Measurements from ENCODE around the gene KCMF1.
A peak's percentile ranks its signal among the peaks of the same experiment; 100 is the strongest.

The KCMF1 gene

DNA sequence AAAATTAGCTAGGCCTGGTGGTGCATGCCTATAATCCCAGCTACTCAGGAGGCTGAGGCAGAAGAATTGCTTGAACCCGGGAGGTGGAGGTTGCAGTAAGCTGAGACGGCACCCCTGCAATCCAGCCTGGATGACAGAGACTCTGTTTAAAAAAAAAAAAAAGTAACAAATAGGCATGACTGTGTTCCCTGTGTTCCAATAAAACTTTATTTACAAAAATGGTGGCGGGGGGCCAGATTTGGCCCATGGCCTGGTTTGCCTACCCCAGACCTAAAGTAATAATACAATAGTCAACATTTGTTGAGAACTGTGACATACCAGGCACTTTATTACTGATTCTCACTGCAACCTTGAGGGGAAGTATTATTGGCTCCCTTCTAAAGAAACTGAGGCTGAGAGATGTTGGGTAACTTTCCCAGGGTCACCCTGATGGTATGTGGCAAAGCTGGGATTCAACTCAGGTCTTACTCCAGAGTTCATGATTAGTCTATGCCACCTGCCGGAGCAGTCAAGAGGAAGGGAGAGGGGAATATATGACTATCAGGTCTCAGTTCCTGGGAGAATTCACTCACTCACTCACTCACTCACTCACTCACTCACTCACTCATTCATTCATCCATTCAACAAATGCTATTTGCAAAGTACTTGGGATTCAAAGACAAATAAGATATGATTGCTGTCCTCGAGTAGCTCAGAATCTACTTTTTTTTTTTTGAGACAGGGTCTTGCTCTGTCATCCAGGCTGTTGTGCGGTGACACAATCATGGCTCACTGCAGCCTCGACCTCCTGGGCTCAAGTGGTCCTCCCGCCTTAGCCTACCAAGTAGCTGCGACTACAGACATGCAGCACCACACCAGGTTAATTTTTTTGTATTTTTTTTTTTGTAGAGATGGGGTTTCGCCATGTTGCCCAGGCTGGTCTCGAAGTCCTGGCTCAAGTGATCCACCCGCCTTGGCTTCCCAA, 14.3 kb upstream of the KCMF1 start:
- DNase-seq: no peak

DNA sequence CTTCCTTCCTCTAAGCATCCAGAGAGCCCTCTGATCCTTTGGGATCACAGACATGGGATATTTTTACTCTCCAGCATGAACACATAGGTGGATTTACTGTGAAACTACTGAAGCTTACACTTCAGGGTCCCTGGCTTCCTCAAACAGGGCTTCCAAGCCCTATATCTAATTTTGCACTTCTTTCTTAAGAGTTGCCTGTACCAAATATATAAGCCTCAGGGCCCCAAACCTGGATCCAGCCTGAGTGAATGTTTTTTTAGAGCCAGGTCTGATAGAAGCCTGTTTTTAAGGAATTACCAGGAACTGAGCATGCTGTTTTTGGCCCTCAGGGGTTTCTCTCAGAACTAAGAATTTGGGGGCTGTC, 13.2 kb upstream of the KCMF1 start:
- DNase-seq: no peak

- peak; percentile 43 for DNase-seq
These were observed 12.6 kb upstream of the KCMF1 start for GRCh38 chr2:84958135-84959059.

- no peak for DNase-seq
These were observed 11.8 kb upstream of the KCMF1 start for GRCh38 chr2:84959095-84959565.

- no peak for DNase-seq
These were observed 11.1 kb upstream of the KCMF1 start for GRCh38 chr2:84959566-84960506.

GRCh38 chr2:84962917-84963316, 8.0 kb upstream of the KCMF1 start:
- DNase-seq: no peak

DNA sequence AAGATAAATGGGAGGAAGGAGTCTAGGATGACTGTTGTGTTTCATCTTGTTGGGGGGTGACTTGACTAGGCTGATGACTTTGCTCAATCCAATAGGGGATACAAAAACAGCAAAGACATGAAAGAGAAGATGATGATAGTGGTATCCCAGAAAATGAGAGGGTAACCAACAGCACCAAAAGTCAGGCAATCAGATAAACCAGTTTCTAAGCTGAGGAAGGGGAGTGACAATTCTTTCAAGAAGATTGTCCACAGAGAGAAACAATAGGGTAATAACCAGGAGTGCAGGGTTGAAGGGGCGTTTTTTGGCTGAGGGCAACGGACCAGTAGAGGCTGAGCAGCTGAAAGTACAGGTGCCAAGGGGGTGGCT, 7.7 kb upstream of the KCMF1 start:
- DNase-seq: no peak

GRCh38 chr2:84963692-84964405, 7.1 kb upstream of the KCMF1 start:
- no peak for DNase-seq

- no peak for DNase-seq
These were observed 6.4 kb upstream of the KCMF1 start for GRCh38 chr2:84964406-84965191.

- no peak for DNase-seq
These were observed 5.8 kb upstream of the KCMF1 start for GRCh38 chr2:84965192-84965516.

DNA sequence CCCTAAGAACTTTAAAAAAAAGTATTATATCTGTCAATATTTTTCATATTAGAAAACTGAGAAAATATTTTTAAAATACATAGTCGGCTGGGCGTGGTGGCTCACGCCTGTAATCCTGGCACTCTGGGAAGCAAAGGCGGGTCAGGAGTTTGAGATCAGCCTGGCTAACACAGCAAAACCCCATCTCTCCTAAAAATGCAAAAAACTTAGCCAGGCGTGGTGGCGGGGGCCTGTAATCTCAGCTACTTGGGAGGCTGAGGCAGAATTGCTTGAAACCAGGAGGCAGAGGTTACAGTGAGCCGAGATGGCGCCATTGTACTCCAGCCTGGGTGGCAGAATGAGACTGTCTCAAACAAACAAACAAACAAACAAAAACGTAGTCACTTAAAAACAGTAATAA, 5.1 kb upstream of the KCMF1 start:
- DNase-seq: no peak

DNA sequence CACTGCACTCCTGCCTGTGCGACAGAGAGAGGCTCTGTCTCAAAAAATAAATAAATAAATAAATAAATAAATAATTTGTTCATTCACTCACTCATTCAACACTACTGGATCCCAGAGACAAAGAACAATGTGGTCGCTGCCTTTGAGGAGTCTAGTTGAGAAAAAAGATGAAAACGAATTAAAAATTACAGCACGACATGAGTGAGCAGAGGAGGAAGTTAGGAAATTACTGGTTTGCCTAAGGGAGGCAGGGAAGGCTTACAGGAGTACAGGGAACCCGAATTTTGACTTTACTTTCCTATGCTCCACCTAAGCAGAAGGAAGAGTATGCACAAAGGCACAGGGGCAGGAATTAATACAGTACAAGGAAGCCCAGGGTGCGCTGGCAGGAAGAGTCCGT, 4.2 kb upstream of the KCMF1 start:
- no peak for DNase-seq

- DNase-seq: peak; percentile 50
These were observed 1.3 kb upstream of the KCMF1 start for GRCh38 chr2:84969511-84970209.

GRCh38 chr2:84970210-84970867, 622 bp upstream of the KCMF1 start:
- peak; percentile 77 for DNase-seq

DNA sequence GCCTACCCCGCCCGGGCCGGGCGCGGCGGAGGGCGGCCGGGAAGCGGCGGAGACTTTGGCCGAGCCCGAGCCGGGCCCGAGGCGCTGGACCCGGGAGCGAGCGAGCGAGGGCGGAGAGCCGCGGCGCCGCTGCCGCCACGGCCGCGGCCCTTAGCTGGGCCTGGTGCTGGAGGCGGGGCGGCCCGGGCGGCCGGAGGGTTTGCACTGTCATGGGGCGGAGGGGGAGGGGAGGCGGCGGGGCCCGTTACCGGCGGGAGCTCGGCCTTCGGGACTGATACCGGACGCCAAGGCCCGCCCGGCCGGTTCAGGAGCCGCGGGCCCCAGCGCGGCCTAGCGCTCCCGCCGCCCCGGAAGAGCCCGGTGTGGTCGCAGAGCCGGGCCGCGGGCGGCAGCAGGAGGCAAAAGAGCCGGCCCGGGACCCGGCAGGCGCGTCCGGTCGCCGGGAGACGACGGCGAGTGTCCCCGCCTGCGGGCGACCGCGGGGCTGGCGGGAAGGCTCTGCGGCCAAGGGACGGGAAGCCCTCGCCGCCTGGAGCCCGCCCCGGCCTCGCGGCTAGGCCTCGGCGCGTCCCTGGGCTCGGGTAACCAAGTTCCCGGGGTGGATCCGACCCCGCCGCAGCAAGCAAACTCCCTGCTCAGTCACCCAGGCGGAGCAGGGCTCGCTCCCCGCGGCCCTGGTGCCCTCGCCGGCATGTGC, 697 bp downstream of the KCMF1 start:
- peak; percentile 58 for DNase-seq

DNA sequence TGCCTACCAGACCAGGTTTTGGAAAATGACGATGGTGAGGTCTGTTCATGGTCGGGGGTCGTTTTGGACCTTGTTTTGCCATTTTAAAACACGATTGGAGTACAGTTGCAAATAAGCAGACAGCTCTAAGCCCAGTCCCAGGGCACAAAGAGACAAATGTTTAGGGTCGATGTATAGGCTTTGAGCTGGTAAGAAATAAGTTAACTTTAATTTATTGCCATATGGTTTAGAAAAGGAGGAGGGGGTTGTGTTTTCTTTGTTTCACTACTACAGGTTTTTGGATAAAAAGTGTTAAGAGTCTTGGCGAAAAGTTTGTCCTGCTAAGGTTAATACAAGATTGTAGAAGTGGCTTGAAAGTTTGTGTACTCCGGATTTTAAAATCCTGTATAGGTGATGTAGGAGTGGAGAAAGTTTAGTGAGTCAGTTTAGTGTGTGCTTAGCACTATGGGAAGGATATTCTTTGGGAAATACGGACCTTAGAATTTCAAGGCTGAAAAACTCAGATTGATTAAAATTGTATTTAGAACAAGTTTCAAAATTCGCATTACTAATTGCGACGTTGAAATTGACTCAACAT, 1.3 kb downstream of the KCMF1 start:
- no peak for DNase-seq

DNA sequence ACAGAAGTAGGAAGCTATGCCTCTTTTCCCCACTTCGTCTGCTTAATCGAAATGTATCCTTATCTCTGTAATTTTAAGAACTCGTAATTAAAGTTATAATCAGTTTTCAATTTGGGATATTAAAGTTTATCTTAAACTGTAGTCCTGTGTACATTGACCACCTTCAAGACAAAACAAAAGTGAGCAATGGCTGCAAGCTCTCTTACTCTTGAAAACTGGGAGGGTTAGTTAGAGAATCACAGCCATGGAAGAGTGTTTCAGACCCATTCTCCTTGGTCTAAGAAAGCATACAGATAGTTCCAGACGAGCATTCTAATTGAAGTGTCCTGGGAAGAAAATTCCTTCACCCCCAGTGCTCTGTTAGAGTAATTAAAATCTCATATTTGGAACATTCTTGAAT, 2.0 kb downstream of the KCMF1 start:
- no peak for DNase-seq

DNA sequence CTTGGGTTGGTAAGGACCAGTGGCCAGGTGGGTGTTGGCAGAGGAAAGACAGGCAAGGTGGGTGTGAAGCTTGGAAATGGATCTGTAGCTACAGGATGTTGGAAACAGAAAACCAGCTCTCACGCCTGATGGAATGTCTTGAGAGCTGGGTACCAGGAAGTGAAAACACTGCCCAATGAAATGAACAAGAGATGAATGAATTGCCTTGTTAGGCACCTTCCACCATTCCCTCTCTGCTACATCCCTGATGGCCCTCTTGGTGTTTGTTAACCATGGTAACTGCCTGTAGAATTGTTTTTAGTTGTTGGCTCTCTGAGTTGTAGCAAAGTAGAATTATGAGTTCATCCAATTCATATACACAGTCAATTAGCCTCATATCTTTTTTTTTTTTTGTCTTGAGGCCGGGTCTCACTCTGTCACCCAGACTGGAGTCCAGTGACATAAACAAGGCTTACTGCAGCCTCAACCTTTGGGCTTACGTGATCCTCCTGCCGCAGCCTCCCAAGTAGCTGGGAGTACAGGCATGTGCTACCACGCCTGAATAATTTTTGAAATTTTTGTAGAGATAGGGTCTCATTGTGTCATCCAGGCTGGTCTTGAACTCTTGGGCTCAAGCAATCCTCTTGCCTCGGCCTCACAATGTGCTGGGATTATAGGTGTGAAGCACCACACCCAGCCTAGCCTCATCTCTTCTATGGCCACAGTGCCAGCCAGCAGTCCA, 9.5 kb downstream of the KCMF1 start:
- no peak for DNase-seq

Data from NCI-H82 (cell line).